Effector memory CD4-positive, alpha-beta T cell (primary cell): Measurements from ENCODE around the gene DDX46.
A peak's percentile ranks its signal among the peaks of the same experiment; 100 is the strongest.
"Not testable (repeated sequence)": the region's sequence is repeated elsewhere in the genome, so short reads cannot be mapped to it uniquely, and the experiment has no call there.

Source experiments
- DNase-seq, 3 donors: peaks; one replicate each; pipeline ENCODE4 v3.0.0-alpha.2; 2020
- H3K27ac ChIP-seq: 2 replicates; pipeline ENCODE4 v1.7.0; 2013; ENCODE audit warnings: mild to moderate bottlenecking, low read length, moderate library complexity; ENCODE audit not compliant: insufficient read depth, poor library complexity, severe bottlenecking
- H3K27me3 ChIP-seq: replicated peaks from 2 replicates; pipeline ENCODE4 v1.7.0; 2013; ENCODE audit warnings: mild to moderate bottlenecking, low read length; ENCODE audit not compliant: insufficient read depth, control insufficient read depth, poor library complexity, severe bottlenecking
- H3K36me3 ChIP-seq: 2 replicates; pipeline ENCODE4 v1.7.0; 2013; ENCODE audit warnings: mild to moderate bottlenecking, low read length, moderate library complexity; ENCODE audit not compliant: control insufficient read depth, insufficient read depth
- H3K4me1 ChIP-seq: 2 replicates; pipeline ENCODE4 v1.7.0; 2013; ENCODE audit warnings: low read length, mild to moderate bottlenecking; ENCODE audit not compliant: control insufficient read depth, insufficient read depth, poor library complexity, severe bottlenecking
- H3K4me3 ChIP-seq: 2 replicates; pipeline ENCODE4 v1.7.0; 2013; ENCODE audit warnings: low read length, low read depth, mild to moderate bottlenecking; ENCODE audit not compliant: insufficient read depth, poor library complexity, severe bottlenecking
- H3K9me3 ChIP-seq: 2 replicates; pipeline ENCODE4 v1.7.0; 2013; ENCODE audit warnings: mild to moderate bottlenecking, low read length, moderate library complexity; ENCODE audit not compliant: control insufficient read depth

The DDX46 gene

DNA sequence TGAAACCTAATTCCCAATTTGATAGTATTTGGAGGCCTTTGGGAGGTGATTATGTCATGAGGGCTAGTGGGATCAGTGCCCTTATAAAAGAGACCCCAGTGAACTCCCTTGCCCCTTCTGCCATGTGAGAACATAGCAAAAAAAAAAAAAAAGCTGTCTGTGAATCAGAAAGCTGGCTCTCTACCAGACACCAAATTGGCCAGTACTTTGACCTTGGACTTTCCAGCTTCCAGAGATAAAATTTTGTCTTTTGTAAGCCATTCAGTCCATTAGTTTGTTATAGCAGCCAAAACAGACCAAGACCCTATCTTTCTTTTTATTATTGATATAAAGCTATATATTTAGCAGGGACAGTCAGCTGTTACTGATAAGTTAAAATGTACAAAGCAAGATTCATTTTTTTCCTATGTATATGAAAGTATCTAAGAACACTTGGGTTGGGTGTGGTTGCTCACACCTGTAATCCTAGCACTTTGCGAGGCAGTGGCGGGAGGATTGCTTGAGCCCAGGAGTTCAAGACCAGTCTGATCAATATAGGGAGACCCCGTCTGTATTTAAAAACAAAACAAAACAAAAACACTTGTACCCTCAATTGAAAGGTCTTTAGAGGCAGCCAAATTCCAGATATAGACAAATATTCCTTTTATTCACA, 79.1 kb downstream of the DDX46 start:
- Histone ChIP-seq H3K4me3 (no peak overlapping the region), H3K27ac (no peak overlapping the region), H3K27me3 (no peaks in the 10 kb centered on the region), H3K4me1 (no peaks in the 10 kb centered on the region), H3K36me3 (peaks cover 3% of the 10 kb centered on the region), H3K9me3 (no peaks in the 10 kb centered on the region)
- no peak for DNase-seq

DNA sequence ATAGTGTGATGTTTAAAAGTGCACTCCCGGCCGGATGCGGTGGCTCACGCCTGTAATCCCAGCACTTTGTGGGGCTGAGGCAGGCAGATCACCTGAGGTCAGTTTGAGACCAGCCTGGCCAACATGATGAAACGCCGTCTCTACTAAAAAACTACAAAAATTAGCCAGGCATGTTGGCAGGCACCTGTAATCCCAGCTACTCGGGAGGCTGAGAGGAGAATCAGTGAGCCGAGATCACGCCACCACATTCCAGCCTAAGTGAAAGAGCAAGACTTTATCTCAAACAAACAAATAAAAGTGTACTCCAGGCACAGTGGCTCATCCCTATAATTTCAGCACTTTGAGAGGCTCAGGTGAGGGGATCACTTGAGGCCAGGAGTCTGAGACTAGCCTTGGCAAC, 79.8 kb downstream of the DDX46 start:
- H3K27me3 ChIP-seq, H3K27ac ChIP-seq, H3K9me3 ChIP-seq, H3K4me1 ChIP-seq, DNase-seq, H3K4me3 ChIP-seq, H3K36me3 ChIP-seq: not testable (repeated sequence)

DNA sequence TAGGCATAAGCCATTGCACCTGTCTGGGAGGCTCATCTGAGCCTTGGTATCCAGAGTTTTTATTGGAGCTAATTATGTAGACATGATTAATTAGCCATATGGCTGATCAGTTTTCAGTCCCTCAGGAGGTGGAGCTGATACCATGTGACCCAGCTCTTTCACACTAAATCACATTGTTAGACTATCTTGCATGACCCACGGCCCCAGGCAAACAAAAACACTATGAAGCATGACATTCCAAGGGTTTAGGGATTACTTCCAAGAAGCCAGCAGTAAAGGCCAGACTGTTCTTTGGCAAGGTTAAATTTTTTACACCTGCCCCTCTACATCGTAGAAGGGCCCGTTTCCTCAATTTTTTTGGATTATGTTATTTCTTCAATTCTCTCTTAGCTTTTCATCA, 82.2 kb downstream of the DDX46 start:
- no peak overlapping the region for H3K27ac ChIP-seq
- H3K9me3 ChIP-seq, result no peaks in the 10 kb centered on the region
- no peaks in the 10 kb centered on the region for H3K27me3 ChIP-seq
- peaks cover 8% of the 10 kb centered on the region for H3K4me1 ChIP-seq
- H3K36me3 ChIP-seq, result peaks cover 3% of the 10 kb centered on the region
- no peak for DNase-seq
- H3K4me3 ChIP-seq, result no peak overlapping the region

DNA sequence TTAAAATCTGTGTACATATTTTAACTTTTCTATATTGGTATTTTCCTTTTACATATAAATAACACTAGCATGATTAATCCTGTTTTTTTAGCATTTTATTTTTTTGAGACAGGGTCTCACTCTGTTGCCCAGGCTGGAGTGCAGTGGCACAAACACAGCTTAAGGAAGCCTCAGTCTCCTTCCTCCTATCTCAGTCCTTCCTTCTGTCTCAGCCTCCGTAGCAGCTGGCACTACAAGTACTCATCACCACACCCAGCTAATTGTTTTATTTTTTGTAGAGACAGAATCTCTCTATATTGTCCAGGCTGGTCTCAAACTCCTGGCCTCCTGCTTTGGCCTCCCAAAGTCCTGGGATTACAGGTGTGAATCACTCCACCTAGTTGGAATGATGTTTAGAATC, 85.7 kb downstream of the DDX46 start:
- H3K4me3 ChIP-seq, result no peak overlapping the region
- H3K9me3 ChIP-seq, result no peaks in the 10 kb centered on the region
- H3K27me3 ChIP-seq, result no peaks in the 10 kb centered on the region
- H3K27ac ChIP-seq, result no peak overlapping the region
- H3K36me3 ChIP-seq, result peaks cover 3% of the 10 kb centered on the region
- H3K4me1 ChIP-seq, result peaks cover 20% of the 10 kb centered on the region
- DNase-seq, result no peak

DNA sequence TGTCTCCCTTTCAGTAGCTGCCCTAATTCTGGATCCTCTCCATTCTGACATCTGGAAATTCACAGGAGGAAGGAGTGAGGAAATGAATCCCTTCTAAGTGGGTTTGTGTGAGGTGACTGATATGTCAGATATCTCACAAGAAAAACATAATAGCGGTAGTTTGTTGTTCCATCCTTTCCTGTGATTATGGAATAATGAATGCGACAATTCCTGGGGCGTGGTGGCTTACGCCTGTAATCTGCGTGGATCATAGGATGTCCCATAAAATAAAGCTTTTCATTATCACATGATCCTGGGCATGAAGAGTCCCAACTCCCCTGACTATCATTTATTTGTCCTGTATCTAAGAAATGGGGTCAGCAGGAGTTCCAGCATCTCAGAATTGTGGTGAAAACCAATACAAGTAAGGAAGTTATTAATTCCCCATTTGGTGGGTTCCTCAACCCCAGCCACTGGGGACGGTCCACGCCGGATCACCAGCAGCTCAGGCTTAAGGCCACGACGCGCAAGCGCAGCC, 86.8 kb downstream of the DDX46 start:
- Histone ChIP-seq H3K4me1 (peaks cover 20% of the 10 kb centered on the region), H3K9me3 (no peaks in the 10 kb centered on the region), H3K4me3 (peak overlapping the region; percentile 96), H3K27ac (peak overlapping the region; percentile 95), H3K27me3 (no peaks in the 10 kb centered on the region), H3K36me3 (no peaks in the 10 kb centered on the region)
- DNase-seq, result no peak

DNA sequence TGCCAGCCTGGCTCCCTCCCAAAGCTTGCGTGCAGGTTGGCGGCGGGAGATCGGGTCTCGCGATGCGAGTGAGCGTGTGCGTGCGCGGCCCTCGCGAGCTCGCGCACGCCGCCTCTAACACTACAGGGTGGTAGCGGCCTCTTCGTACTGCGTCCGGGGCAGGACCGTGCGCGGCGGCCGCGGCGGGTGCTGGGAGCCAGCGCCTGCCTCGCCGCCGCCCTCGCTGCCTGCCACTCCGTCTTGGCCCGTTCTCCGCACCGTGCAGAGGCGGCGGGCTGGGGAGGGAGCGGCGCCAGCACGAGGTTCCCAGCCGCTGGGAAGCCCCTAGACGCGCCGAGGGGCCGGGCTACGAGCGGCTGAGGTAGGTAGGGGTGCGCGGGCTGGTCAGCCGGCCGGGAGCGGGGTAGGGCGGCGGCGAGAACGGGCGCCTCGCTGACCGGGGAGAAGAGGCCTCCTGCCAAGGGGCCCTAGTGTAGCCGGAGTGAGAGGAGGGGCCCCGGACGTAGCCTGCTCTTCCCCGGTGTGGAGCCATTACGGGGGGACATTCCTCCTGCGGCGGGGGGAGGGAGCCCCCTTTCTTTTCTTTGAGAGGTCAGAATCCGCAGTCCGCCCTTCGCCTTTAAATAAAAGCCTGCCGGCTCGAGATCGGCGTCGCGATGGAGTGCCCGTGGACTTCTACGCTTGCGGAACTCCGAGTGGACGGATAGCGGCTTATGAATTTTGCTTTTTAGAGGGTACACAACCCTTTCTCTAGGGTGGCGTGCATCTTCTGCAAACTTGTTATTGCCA, 87.5 kb downstream of the DDX46 start, which contains the start of gene C5orf24:
Gene C5orf24 (plus strand): TSS at position 117 of the 789 bp plus-strand sequence. CDS start 8,933 bp downstream, outside the sequence.
- Histone ChIP-seq H3K9me3 (no peaks in the 10 kb centered on the region), H3K4me3 (peak within 1 kb of the TSS; percentile 96), H3K27me3 (no peaks in the 10 kb centered on the region), H3K36me3 (no peaks in the 10 kb centered on the region), H3K27ac (peak within 1 kb of the TSS; percentile 95), H3K4me1 (peaks cover 20% of the 10 kb centered on the region)
- peak; percentile 79 to 86 (median 86) for DNase-seq

DNA sequence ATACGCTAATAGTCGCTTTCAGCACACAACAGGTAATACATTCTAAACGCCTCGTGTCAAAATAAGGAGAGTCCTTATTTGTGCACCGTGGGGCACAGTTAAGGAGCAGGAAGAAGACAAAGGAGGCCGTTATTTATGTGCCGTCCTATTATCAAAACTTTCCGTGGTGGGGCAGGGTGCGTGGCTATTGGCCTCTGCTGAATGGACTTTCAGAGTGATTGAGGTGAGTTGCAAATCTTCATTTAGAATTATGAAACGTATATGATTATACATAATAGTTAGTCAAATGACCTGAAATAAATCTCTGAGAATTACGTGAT, 88.0 kb downstream of the DDX46 start:
- Histone ChIP-seq H3K36me3 (no peaks in the 10 kb centered on the region), H3K27ac (peak overlapping the region; percentile 95), H3K9me3 (no peaks in the 10 kb centered on the region), H3K4me3 (peak overlapping the region; percentile 96), H3K27me3 (no peaks in the 10 kb centered on the region), H3K4me1 (peaks cover 20% of the 10 kb centered on the region)
- peak in 1 of 3 donors; percentile 5 for DNase-seq

DNA sequence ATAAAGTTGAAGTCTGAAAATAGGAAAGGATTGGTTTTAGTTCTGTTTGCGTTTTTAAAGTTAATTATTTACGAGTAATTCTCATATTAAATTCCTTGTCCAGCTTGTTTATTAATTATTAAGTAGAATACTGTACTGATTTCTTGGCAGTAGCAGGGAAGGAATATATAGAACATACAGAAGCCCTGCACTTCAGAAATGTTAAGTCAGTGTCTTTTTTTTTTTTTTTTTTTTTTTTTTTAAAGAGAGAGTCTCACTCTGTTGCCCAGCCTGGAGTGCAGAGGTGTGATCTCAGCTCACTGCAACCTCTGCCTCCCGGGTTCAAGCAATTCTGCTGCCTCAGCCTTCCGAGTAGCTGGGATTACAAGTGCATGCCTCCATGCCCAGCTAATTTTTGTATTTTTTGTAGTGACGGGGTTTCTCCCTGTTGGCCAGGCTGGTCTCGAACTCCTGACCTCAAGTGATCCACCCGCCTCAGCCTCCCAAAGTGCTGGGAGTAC, 90.9 kb downstream of the DDX46 start:
- H3K27me3 ChIP-seq, DNase-seq, H3K27ac ChIP-seq, H3K36me3 ChIP-seq, H3K4me3 ChIP-seq, H3K9me3 ChIP-seq: not testable (repeated sequence)
- H3K4me1 ChIP-seq, result peaks cover 20% of the 10 kb centered on the region

DNA sequence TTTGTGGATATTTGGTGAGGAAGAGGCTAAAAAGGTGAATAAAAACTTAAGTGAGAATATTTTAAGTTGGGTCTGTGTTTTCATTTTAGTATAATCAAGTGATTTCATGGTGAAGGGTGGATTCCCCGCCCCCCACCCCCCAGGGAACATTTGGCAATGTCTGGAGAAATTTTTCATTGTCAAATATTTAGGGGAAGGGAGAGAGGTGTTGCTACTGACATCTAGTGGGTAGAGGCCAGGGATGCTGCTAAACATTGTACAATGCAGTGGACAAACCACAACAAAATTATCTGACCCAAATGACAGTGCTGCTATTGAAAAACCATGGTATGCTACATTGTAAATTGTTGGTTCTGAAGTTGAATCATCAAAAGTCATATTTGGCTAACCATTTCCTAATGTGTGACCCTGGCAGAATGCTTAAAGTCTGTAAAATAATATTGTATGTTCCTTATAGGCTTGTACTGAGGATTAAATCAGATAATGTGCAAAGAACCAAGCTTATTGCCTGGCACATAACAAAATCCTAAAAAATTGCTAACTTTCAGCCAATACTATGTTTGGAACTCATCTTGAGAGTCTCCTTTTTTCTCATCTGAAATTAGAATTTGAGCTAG, 92.8 kb downstream of the DDX46 start:
- Histone ChIP-seq H3K27me3 (no peaks in the 10 kb centered on the region), H3K27ac (no peak overlapping the region), H3K9me3 (no peaks in the 10 kb centered on the region), H3K4me3 (no peak overlapping the region), H3K36me3 (peaks cover 24% of the 10 kb centered on the region), H3K4me1 (peaks cover 12% of the 10 kb centered on the region)
- no peak for DNase-seq

DNA sequence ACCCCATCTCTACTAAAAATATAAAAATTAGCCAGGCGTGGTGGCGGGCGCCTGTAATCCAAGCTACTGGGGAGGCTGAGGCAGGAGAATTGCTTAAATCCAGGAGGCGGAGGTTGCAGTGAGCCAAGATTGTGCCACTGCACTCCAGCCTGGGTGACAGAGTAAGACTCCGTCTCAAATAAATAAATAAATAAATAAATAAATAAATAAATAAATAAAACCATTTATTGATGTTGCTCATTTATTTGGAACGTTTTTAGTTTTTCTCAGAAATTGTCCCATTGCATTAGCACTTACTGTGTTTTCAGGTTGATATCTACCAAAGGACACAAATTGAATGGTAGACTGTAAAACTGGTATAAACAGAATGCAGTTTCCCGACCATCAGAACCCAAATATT, 97.9 kb downstream of the DDX46 start:
- peaks cover 39% of the 10 kb centered on the region for H3K36me3 ChIP-seq
- H3K9me3 ChIP-seq, DNase-seq, H3K4me1 ChIP-seq, H3K27me3 ChIP-seq, H3K4me3 ChIP-seq, H3K27ac ChIP-seq: not testable (repeated sequence)
